DND-41 (cell line): ENCODE data around the gene ZACN.
"Not testable (repeated sequence)": the region's sequence is repeated elsewhere in the genome, so short reads cannot be mapped to it uniquely, and the experiment has no call there.

ENCODE experiments used
- ATAC-seq: fragments of 200-7000 bp; cut with Tn5 transposase; 3 replicates; pipeline ENCODE4 v1.9.1; 2021; ENCODE audit warnings: low read depth; ENCODE audit not compliant: insufficient read depth
- DNase-seq: peaks from one replicate; pipeline ENCODE4 v3.0.0-alpha.2; 2020
- H2AFZ ChIP-seq: 2 replicates; pipeline ENCODE4 v1.6.0; 2012; ENCODE audit warnings: low read depth, low read length
- H3K27ac ChIP-seq: 2 replicates; pipeline ENCODE4 v1.5.1; 2012; ENCODE audit warnings: low read length, inconsistent platforms
- H3K27me3 ChIP-seq: fragments of 200-600 bp; sonication (generic); 2 replicates; pipeline ENCODE4 v1.6.0; 2012; ENCODE audit warnings: low read length, mild to moderate bottlenecking, inconsistent platforms; ENCODE audit not compliant: insufficient read depth, poor library complexity
- H3K36me3 ChIP-seq: 2 replicates; pipeline ENCODE4 v1.5.1; 2012; ENCODE audit warnings: low read length, inconsistent platforms; ENCODE audit not compliant: insufficient read depth
- H3K4me1 ChIP-seq: 2 replicates; pipeline ENCODE4 v1.5.1; 2012; ENCODE audit warnings: mild to moderate bottlenecking, low read length; ENCODE audit not compliant: insufficient read depth
- H3K4me2 ChIP-seq: 2 replicates; pipeline ENCODE4 v1.6.0; 2012; ENCODE audit warnings: mild to moderate bottlenecking, moderate library complexity, low read length, inconsistent platforms; ENCODE audit not compliant: insufficient read depth
- H3K4me3 ChIP-seq, 2 experiments: fragments of 200-600 bp in 1 of 2; shearing (Covaris generic) in 1 of 2; 2 replicates each; pipeline ENCODE4 v1.5.1; 2012 to 2016; ENCODE audit warnings: inconsistent platforms in 2 of 2, low read length in 2 of 2, mild to moderate bottlenecking in 2 of 2, low read depth in 1 of 2, moderate library complexity in 1 of 2
- H3K79me2 ChIP-seq: 2 replicates; pipeline ENCODE4 v1.6.0; 2012; ENCODE audit warnings: low read length, inconsistent platforms; ENCODE audit not compliant: insufficient read depth
- H3K9ac ChIP-seq: 2 replicates; pipeline ENCODE4 v1.6.0; 2012; ENCODE audit warnings: low read depth, mild to moderate bottlenecking, inconsistent platforms, low read length, moderate library complexity
- H3K9me3 ChIP-seq: 2 replicates; pipeline ENCODE4 v1.5.1; 2012; ENCODE audit warnings: low read length, moderate library complexity, mild to moderate bottlenecking, inconsistent platforms; ENCODE audit not compliant: insufficient read depth, severe bottlenecking
- H4K20me1 ChIP-seq: 2 replicates; pipeline ENCODE4 v1.6.0; 2012; ENCODE audit warnings: low read length; ENCODE audit not compliant: insufficient read depth
- CTCF ChIP-seq: IDR thresholded peaks from 2 replicates; pipeline ENCODE4 v1.5.1; 2012; ENCODE audit warnings: borderline replicate concordance, low read length, moderate library complexity, mild to moderate bottlenecking; ENCODE audit not compliant: poor library complexity, severe bottlenecking; ENCODE audit errors: extremely low read depth
- EZH2 ChIP-seq: IDR thresholded peaks from 3 replicates; pipeline ENCODE4 v1.6.1; 2012; ENCODE audit warnings: borderline replicate concordance, low read depth, mild to moderate bottlenecking, moderate library complexity, low read length, inconsistent platforms; ENCODE audit not compliant: severe bottlenecking

The ZACN gene

GRCh38 chr17:76077584-76078110 is 1.3 kb upstream of the ZACN start:
- Histone ChIP-seq H3K27me3 (no peaks in the 10 kb centered on the region), H3K9me3 (no peaks in the 10 kb centered on the region), H3K4me2 (no peak overlapping the region), H3K27ac (no peak overlapping the region), H3K9ac (no peak overlapping the region), H3K79me2 (peaks cover 4% of the 10 kb centered on the region), H3K36me3 (peaks cover 3% of the 10 kb centered on the region), H3K4me1 (peaks cover 16% of the 10 kb centered on the region), H2AFZ (no peak overlapping the region), H3K4me3 (no peak overlapping the region), H4K20me1 (no peaks in the 10 kb centered on the region; the same call in 1 of the 2 replicates)
- TF ChIP-seq CTCF (no peak), EZH2 (no peak)
- no peak for DNase-seq
- no peak for ATAC-seq

- not testable (repeated sequence) for H3K9me3 ChIP-seq, H3K79me2 ChIP-seq, H3K4me1 ChIP-seq, H2AFZ ChIP-seq, H3K9ac ChIP-seq, H4K20me1 ChIP-seq, H3K27me3 ChIP-seq, H3K4me2 ChIP-seq, DNase-seq, H3K36me3 ChIP-seq, H3K27ac ChIP-seq, H3K4me3 ChIP-seq
- 0 out of 3 replicates have a peak, but pooled peaks have one; percentile 2 for ATAC-seq
Measured at GRCh38 chr17:76078370-76078769, 612 bp upstream of the ZACN start.

GRCh38 chr17:76079535-76079955 is 563 bp downstream of the ZACN start:
- no peak for DNase-seq
- peaks cover 10% of the 10 kb centered on the region for H3K4me1 ChIP-seq
- H3K4me2 ChIP-seq, result no peak overlapping the region
- H3K9ac ChIP-seq, result no peak overlapping the region
- H3K36me3 ChIP-seq, result peaks cover 21% of the 10 kb centered on the region
- H3K27ac ChIP-seq, result no peak overlapping the region
- ATAC-seq, result no peak
- TF ChIP-seq CTCF, result no peak
- no peak for TF ChIP-seq EZH2
- H3K27me3 ChIP-seq, result no peaks in the 10 kb centered on the region
- H3K4me3 ChIP-seq, result no peak overlapping the region
- no peaks in the 10 kb centered on the region; the same call in 1 of the 2 replicates for H4K20me1 ChIP-seq
- no peak overlapping the region for H2AFZ ChIP-seq
- no peaks in the 10 kb centered on the region for H3K9me3 ChIP-seq
- H3K79me2 ChIP-seq, result no peaks in the 10 kb centered on the region

- no peak overlapping the region for H2AFZ ChIP-seq
- H3K36me3 ChIP-seq, result peaks cover 27% of the 10 kb centered on the region
- H3K9ac ChIP-seq, result no peak overlapping the region
- no peaks in the 10 kb centered on the region; the same call in 1 of the 2 replicates for H4K20me1 ChIP-seq
- H3K4me3 ChIP-seq, result no peak overlapping the region
- H3K4me1 ChIP-seq, result peaks cover 10% of the 10 kb centered on the region
- 0 out of 2 replicates have a peak overlapping the region, but pooled peaks have one; percentile 1 for H3K4me2 ChIP-seq
- H3K27ac ChIP-seq, result no peak overlapping the region
- DNase-seq, result peak; percentile 46
- H3K9me3 ChIP-seq, result no peaks in the 10 kb centered on the region
- no peaks in the 10 kb centered on the region for H3K79me2 ChIP-seq
- no peaks in the 10 kb centered on the region for H3K27me3 ChIP-seq
- TF ChIP-seq CTCF (no peak), EZH2 (no peak)
- ATAC-seq, result peak; percentile 41
Measured at GRCh38 chr17:76079956-76080767, 1.2 kb downstream of the ZACN start.
